Activated CD8-positive, alpha-beta memory T cell treated with anti-CD3 and anti-CD28 coated beads, Interleukin-2, amount 50 U/mL, for 4 hours (primary cell): ENCODE results near the gene CTNND1.

Experiments used
- DNase-seq: peaks from one replicate; pipeline ENCODE4 v3.0.0-alpha.2; 2020

The CTNND1 gene

GRCh38 chr11:57762235-57762861, 746 bp downstream of the CTNND1 start:
- no peak for DNase-seq

- no peak for DNase-seq
These were observed 2.0 kb downstream of the CTNND1 start for GRCh38 chr11:57763568-57763967.

GRCh38 chr11:57764021-57764420, 2.4 kb downstream of the CTNND1 start:
- no peak for DNase-seq

- no peak for DNase-seq
These were observed 3.0 kb downstream of the CTNND1 start for GRCh38 chr11:57764566-57764965.

- DNase-seq = no peak
These were observed 3.4 kb downstream of the CTNND1 start for GRCh38 chr11:57764972-57765371.

- no peak for DNase-seq
These were observed 9.2 kb downstream of the CTNND1 start for GRCh38 chr11:57770793-57771192.

GRCh38 chr11:57771365-57771764, 9.8 kb downstream of the CTNND1 start:
- DNase-seq = no peak

GRCh38 chr11:57772562-57772961, 11.0 kb downstream of the CTNND1 start:
- no peak for DNase-seq

- DNase-seq = no peak
These were observed 11.5 kb downstream of the CTNND1 start for GRCh38 chr11:57773026-57773598.

- no peak for DNase-seq
These were observed 13.9 kb downstream of the CTNND1 start for GRCh38 chr11:57775491-57775890.

- DNase-seq = no peak
These were observed 14.5 kb downstream of the CTNND1 start for GRCh38 chr11:57776031-57776521.

GRCh38 chr11:57776577-57777210, 15.1 kb downstream of the CTNND1 start:
- DNase-seq = no peak

- no peak for DNase-seq
These were observed 16.3 kb downstream of the CTNND1 start for GRCh38 chr11:57777969-57778317.

- no peak for DNase-seq
These were observed 16.9 kb downstream of the CTNND1 start for GRCh38 chr11:57778318-57779037.

GRCh38 chr11:57779276-57779675, 17.7 kb downstream of the CTNND1 start:
- no peak for DNase-seq

- DNase-seq = no peak
These were observed 19.9 kb downstream of the CTNND1 start for GRCh38 chr11:57781529-57781943.

GRCh38 chr11:57785072-57785471, 23.5 kb downstream of the CTNND1 start:
- no peak for DNase-seq

GRCh38 chr11:57786436-57786835, 24.8 kb downstream of the CTNND1 start:
- DNase-seq = no peak

GRCh38 chr11:57787006-57787604, 25.5 kb downstream of the CTNND1 start:
- DNase-seq = no peak

GRCh38 chr11:57787920-57788702, 26.5 kb downstream of the CTNND1 start:
- no peak for DNase-seq

- DNase-seq = no peak
These were observed 27.1 kb downstream of the CTNND1 start for GRCh38 chr11:57788703-57789088.

- DNase-seq = peak; percentile 26
These were observed 29.9 kb downstream of the CTNND1 start for GRCh38 chr11:57791321-57792059.
